Spleen (tissue), 11 donors: ENCODE data around the gene SH2D4B. TPM values are rescaled to one million over a fixed set of nuclear protein-coding genes. Genes with fewer than 3 reads are reported as not detected.

Source experiments
- DNase-seq: peaks from one replicate; pipeline ENCODE4 v3.0.0-alpha.2; 2020
- H3K27ac ChIP-seq, 8 donors: fragments of 200-600 bp; sonication (generic) in 7 of 8; 1 replicate in 4 of 8; 2 replicates in 4 of 8; pipeline versions ENCODE4 v1.5.0 to v1.8.0; 2016 to 2021; ENCODE audit warnings: inconsistent platforms in 4 of 8, mild to moderate bottlenecking in 4 of 8, moderate library complexity in 1 of 8
- H3K27me3 ChIP-seq, 7 donors: fragments of 200-600 bp; sonication (generic) in 6 of 7; replicated peaks in 1 of 7; 1 replicate in 4 of 7; 2 replicates in 3 of 7; pipeline versions ENCODE4 v1.5.0 to v1.8.0; 2016 to 2021; ENCODE audit warnings: inconsistent platforms in 3 of 7, mild to moderate bottlenecking in 1 of 7
- H3K36me3 ChIP-seq, 6 donors: fragments of 200-600 bp; sonication (generic) in 5 of 6; 1 replicate in 4 of 6; 2 replicates in 2 of 6; pipeline versions ENCODE4 v1.5.0 to v1.8.0; 2016 to 2021; ENCODE audit warnings: inconsistent platforms in 2 of 6
- H3K4me1 ChIP-seq, 6 donors: fragments of 200-600 bp; sonication (generic) in 5 of 6; 1 replicate in 3 of 6; 2 replicates in 3 of 6; pipeline versions ENCODE4 v1.5.0 to v1.8.0; 2016 to 2021; ENCODE audit warnings: inconsistent platforms in 3 of 6
- H3K4me3 ChIP-seq, 8 donors: fragments of 200-600 bp; sonication (generic) in 7 of 8; 1 replicate in 4 of 8; 2 replicates in 4 of 8; pipeline versions ENCODE4 v1.5.0 to v1.8.0; 2016 to 2021; ENCODE audit warnings: inconsistent platforms in 4 of 8, mild to moderate bottlenecking in 4 of 8, moderate library complexity in 2 of 8
- H3K9me3 ChIP-seq, 8 donors: fragments of 200-600 bp; sonication (generic) in 7 of 8; 1 replicate in 4 of 8; 2 replicates in 4 of 8; pipeline versions ENCODE4 v1.5.0 to v1.8.0; 2016 to 2021; ENCODE audit warnings: inconsistent platforms in 4 of 8
- CTCF ChIP-seq, 11 experiments: fragments of 200-600 bp in 7 of 11; fragments of 450-650 bp in 4 of 11; sonication (generic) in 4 of 11; IDR thresholded peaks in 8 of 11; conservative IDR thresholded peaks in 3 of 11; 1 replicate in 7 of 11; 2 replicates in 4 of 11; pipeline versions ENCODE4 v1.4.0 to v1.8.0; 2016 to 2021; ENCODE audit warnings: antibody characterized with exemption in 11 of 11, inconsistent platforms in 4 of 11, mild to moderate bottlenecking in 1 of 11
- POLR2A ChIP-seq, 3 donors: fragments of 450-650 bp; IDR thresholded peaks; one replicate each; pipeline ENCODE4 v1.5.1; 2017; ENCODE audit warnings: antibody characterized with exemption in 3 of 3, mild to moderate bottlenecking in 1 of 3
- POLR2AphosphoS5 ChIP-seq, 3 donors: sonication (generic); formaldehyde crosslinking; IDR thresholded peaks; one replicate each; pipeline ENCODE4 v1.5.1; 2017; ENCODE audit warnings: antibody characterized with exemption in 3 of 3
- WGBS, 5 donors: extraction: QIAGEN DNeasy Blood & Tissue Kit in 3 of 5; methylation state at CpG; one replicate each; pipeline versions ENCODE4 v1.1.5 to v1.1.7; 2013 to 2018; 5-methylcytosine and 5-hydroxymethylcytosine counted together
- intact Hi-C: fragments of 100-400 bp; cut with DNase I; formaldehyde crosslinking; loops from one replicate; pipeline ENCODE4 v1.15.0; 2023; ENCODE audit warnings: low total_unique reads
- polyA plus RNA-seq, 3 donors: library from polyadenylated mRNA; stranded (reverse); fragments of 200-250 nt; gene quantifications; one replicate each; pipeline ENCODE4 v1.2.1, GENCODE V29; 2013
- total RNA-seq, 7 donors: library from RNA; depleted of rRNA in 3 of 7; stranded (reverse); fragments of >200 nt in 3 of 7; fragmentation: NEBNext Ultra II Directional in 4 of 7; extraction: Animal tissue kit (Norgen Biotek cat#: 25700) in 4 of 7; gene quantifications; one replicate each; pipeline versions ENCODE4 v1.1.0 to v1.2.1, GENCODE V29; 2016 to 2021
- donor health status: healthy with polysubstance abuse.
- donor health status: DM: no; HTN: no; CAD: no; lungs with moderate emphysema.
- donor health status: DM: no; HTN: no; CAD: no.
- donor health status: Bipolar disorder and iron deficiency.
- donor health status: healthy.
- donor health status: DM: no; HTN: no; CAD: no.
- donor health status: DM: yes; HTN: yes; CAD: no.

Gene SH2D4B
- total and polyA plus RNA-seq, 10 donors = 0.08 to 0.46 (median 0.12) TPM; not detected in 2

GRCh38 chr10:80598084-80598798, 60.5 kb downstream of the SH2D4B start:
- intact Hi-C loops = no loop called here
- no peaks in the 10 kb centered on the region for H3K27me3 ChIP-seq

GRCh38 chr10:80598951-80599350, 61.2 kb downstream of the SH2D4B start:
- TF ChIP-seq CTCF (IDR thresholded peaks at IDR 0.05 in 8 of 11, conservative IDR thresholded peaks at IDR 0.05 in 3 of 11) (no peak), POLR2AphosphoS5 (IDR thresholded peaks at IDR 0.05) (no peak), POLR2A (IDR thresholded peaks at IDR 0.05) (no peak)
- WGBS, 5 donors = 83 to 88% (median 84%) methylated on average over 6 of the region's 6 CpGs
- DNase-seq = no peak
- no peak overlapping the region for H3K4me3 ChIP-seq
- H3K27ac ChIP-seq = peak overlapping the region in 5 of 8 donors; percentile 2 to 76 (median 62)
- H3K4me1 ChIP-seq = peaks cover 0 to 40% (median 20%) of the 10 kb centered on the region in 6 donors
- H3K9me3 ChIP-seq = no peaks in the 10 kb centered on the region
- intact Hi-C loops = no loop called here
- H3K36me3 ChIP-seq = no peaks in the 10 kb centered on the region
- no peaks in the 10 kb centered on the region for H3K27me3 ChIP-seq

More at GRCh38 chr10:80598084-80598798, 60.5 kb downstream of the SH2D4B start:
- TF ChIP-seq CTCF (IDR thresholded peaks at IDR 0.05 in 8 of 11, conservative IDR thresholded peaks at IDR 0.05 in 3 of 11) = no peak
- no peak for TF ChIP-seq POLR2AphosphoS5 (IDR thresholded peaks at IDR 0.05)
- no peak for TF ChIP-seq POLR2A (IDR thresholded peaks at IDR 0.05)
- Histone ChIP-seq H3K4me1 (peaks cover 0 to 40% (median 20%) of the 10 kb centered on the region in 6 donors), H3K36me3 (no peaks in the 10 kb centered on the region), H3K9me3 (no peaks in the 10 kb centered on the region), H3K27ac (peak overlapping the region in 7 of 8 donors; percentile 2 to 76 (median 61)), H3K4me3 (no peak overlapping the region)
- DNase-seq = no peak
- 22 to 60% (median 31%) methylated on average over 3 of the region's 3 CpGs for WGBS, 5 donors

GRCh38 chr10:80599424-80599847, 61.7 kb downstream of the SH2D4B start:
- no peak overlapping the region for H3K4me3 ChIP-seq
- TF ChIP-seq POLR2A (IDR thresholded peaks at IDR 0.05) = no peak
- TF ChIP-seq CTCF (IDR thresholded peaks at IDR 0.05 in 8 of 11, conservative IDR thresholded peaks at IDR 0.05 in 3 of 11) = peak in 10 of 11 experiments; percentile 28 to 84 (median 65)
- H3K4me1 ChIP-seq = peaks cover 0 to 40% (median 20%) of the 10 kb centered on the region in 6 donors
- DNase-seq = peak; percentile 89
- no peaks in the 10 kb centered on the region for H3K27me3 ChIP-seq
- intact Hi-C loops = no loop called here
- no peaks in the 10 kb centered on the region for H3K9me3 ChIP-seq
- peak overlapping the region in 3 of 8 donors; percentile 62 to 76 (median 69) for H3K27ac ChIP-seq
- no peaks in the 10 kb centered on the region for H3K36me3 ChIP-seq
- 41 to 53% (median 46%) methylated on average over 6 to 8 of the region's 8 CpGs for WGBS, 5 donors

GRCh38 chr10:80600256-80600655, 62.6 kb downstream of the SH2D4B start:
- Histone ChIP-seq H3K4me1 (peaks cover 0 to 40% (median 20%) of the 10 kb centered on the region in 6 donors), H3K27me3 (no peaks in the 10 kb centered on the region), H3K4me3 (no peak overlapping the region), H3K36me3 (no peaks in the 10 kb centered on the region), H3K27ac (no peak overlapping the region), H3K9me3 (no peaks in the 10 kb centered on the region)
- no peak for DNase-seq
- WGBS, 5 donors = 77 to 92% (median 90%) methylated on average over 3 of the region's 3 CpGs
- intact Hi-C loops = no loop called here
- TF ChIP-seq POLR2AphosphoS5 (IDR thresholded peaks at IDR 0.05) (no peak), POLR2A (IDR thresholded peaks at IDR 0.05) (no peak), CTCF (IDR thresholded peaks at IDR 0.05 in 8 of 11, conservative IDR thresholded peaks at IDR 0.05 in 3 of 11) (no peak)
